Loucy (cell line): ENCODE data around the gene MMP14.

Experiments used
- EZH2phosphoT487 ChIP-seq: fragments of 200-600 bp; IDR thresholded peaks from 2 replicates; pipeline ENCODE4 v1.6.1; 2018; ENCODE audit warnings: antibody characterized with exemption, mild to moderate bottlenecking, moderate library complexity, borderline replicate concordance
- TF ChIP-seq, protein P1 (sequence below): fragments of 200-600 bp; sonication (generic); conservative IDR thresholded peaks from 2 replicates; pipeline ENCODE4 v1.5.1; 2014; ENCODE audit warnings: mild to moderate bottlenecking, antibody characterized with exemption, low read length

DNA sequence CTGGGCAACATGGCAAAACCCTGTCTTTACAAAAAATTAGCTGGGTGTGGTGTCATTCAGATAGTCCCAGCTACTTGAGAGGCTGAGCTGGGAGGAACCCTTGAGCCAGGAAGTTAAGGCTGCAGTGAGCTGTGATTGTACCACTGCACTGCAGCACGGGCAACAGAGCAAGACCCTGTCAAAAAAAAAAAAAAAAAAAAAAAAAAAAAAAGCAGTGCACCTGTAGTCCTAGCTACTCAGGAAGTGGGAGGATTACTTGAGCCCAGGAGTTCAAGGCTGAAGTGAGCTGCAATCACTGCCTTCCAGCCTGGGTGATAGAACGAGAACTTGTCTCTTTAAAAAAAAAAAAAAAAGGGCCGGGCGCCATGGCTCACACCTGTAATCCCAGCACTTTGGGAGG, 52.3 kb downstream of the MMP14 start:
- TF ChIP-seq EZH2phosphoT487 = no peak
- TF ChIP-seq, protein P1, sequence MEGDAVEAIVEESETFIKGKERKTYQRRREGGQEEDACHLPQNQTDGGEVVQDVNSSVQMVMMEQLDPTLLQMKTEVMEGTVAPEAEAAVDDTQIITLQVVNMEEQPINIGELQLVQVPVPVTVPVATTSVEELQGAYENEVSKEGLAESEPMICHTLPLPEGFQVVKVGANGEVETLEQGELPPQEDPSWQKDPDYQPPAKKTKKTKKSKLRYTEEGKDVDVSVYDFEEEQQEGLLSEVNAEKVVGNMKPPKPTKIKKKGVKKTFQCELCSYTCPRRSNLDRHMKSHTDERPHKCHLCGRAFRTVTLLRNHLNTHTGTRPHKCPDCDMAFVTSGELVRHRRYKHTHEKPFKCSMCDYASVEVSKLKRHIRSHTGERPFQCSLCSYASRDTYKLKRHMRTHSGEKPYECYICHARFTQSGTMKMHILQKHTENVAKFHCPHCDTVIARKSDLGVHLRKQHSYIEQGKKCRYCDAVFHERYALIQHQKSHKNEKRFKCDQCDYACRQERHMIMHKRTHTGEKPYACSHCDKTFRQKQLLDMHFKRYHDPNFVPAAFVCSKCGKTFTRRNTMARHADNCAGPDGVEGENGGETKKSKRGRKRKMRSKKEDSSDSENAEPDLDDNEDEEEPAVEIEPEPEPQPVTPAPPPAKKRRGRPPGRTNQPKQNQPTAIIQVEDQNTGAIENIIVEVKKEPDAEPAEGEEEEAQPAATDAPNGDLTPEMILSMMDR = no peak
